HCT116 (cell line): ENCODE data around the gene SSR1.

Source experiments
- EZH2 ChIP-seq: fragments of 200-600 bp; sonication (generic); IDR thresholded peaks from 2 replicates; pipeline ENCODE4 v1.6.1; 2017; ENCODE audit warnings: antibody characterized with exemption, mixed run types
- POLR2A ChIP-seq: IDR thresholded peaks from 2 replicates; pipeline ENCODE4 v1.7.0; 2011; ENCODE audit warnings: borderline replicate concordance; ENCODE audit not compliant: insufficient read depth, insufficient read length; ENCODE audit errors: extremely low read depth

DNA sequence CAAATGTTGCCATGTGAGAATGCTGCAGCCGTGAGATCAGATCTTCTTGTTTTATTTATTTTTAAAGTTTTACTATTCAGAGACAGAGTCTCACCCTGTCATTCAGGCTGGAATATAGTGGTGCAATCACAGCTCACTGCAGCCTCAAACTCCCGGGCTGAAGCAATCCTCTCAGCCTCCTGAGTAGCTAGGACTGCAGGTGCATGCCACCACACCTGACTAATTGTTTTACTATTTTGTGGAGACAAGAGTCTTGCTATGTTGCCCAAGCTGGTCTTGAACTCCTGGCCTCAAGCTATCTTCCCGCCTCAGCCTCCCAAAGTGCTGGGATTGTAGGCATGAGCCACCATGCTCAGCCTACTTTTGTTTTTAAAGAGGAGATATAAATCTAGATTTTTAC lies 22.5 kb upstream of the SSR1 start:
- TF ChIP-seq POLR2A (no peak), EZH2 (no peak)
